Measurements from ENCODE around the gene OR2B2. TPM values are rescaled to one million over a fixed set of nuclear protein-coding genes. Genes with fewer than 3 reads are reported as not detected.

Gene OR2B2
- total and polyA plus RNA-seq, 4 donors: not detected

GRCh38 chr6:27889628-27890444 is 22.4 kb downstream of the OR2B2 start (continued):
- TF ChIP-seq, protein P1, sequence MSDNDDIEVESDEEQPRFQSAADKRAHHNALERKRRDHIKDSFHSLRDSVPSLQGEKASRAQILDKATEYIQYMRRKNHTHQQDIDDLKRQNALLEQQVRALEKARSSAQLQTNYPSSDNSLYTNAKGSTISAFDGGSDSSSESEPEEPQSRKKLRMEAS (IDR thresholded peaks at IDR 0.05): no peak
- TF ChIP-seq SP1 (IDR thresholded peaks at IDR 0.05) (no peak), HNF4A (conservative IDR thresholded peaks at IDR 0.05) (no peak), NR2F2 (IDR thresholded peaks at IDR 0.05) (no peak), ATF3 (IDR thresholded peaks at IDR 0.05) (no peak), GABPA (IDR thresholded peaks at IDR 0.05 in 1 of 2, conservative IDR thresholded peaks at IDR 0.05 in 1 of 2) (no peak)

- peaks cover 3 to 23% (median 8%) of the 10 kb centered on the region in 4 donors for H3K4me1 ChIP-seq (ENCODE audit: control insufficient read depth in 4 of 4, insufficient read depth in 4 of 4, low read length in 3 of 4)
- WGBS: 64% methylated on average over 3 of the region's 3 CpGs
- no peak overlapping the region for H3K9ac ChIP-seq (ENCODE audit: low read depth in 1 of 2, low read length in 2 of 2)
- no peak for DNase-seq (ENCODE audit: low spot score)
- no peaks in the 10 kb centered on the region for H3K27me3 ChIP-seq (ENCODE audit: control insufficient read depth in 4 of 4, insufficient read depth in 4 of 4, low read length in 3 of 4)
- H3K36me3 ChIP-seq (ENCODE audit: control insufficient read depth in 4 of 4, insufficient read depth in 3 of 4, low read depth in 1 of 4, low read length in 3 of 4): no peaks in the 10 kb centered on the region
- peaks cover 0 to 12% (median 0%) of the 10 kb centered on the region in 4 donors for H3K9me3 ChIP-seq (ENCODE audit: control insufficient read depth in 4 of 4, low read length in 3 of 4)
- no peak overlapping the region for H3K27ac ChIP-seq (ENCODE audit: low read depth in 1 of 2, low read length in 2 of 2)
- no peak for TF ChIP-seq YY1 (IDR thresholded peaks at IDR 0.05)
- no peak overlapping the region for H3K4me3 ChIP-seq (ENCODE audit: low read depth in 1 of 3, low read length in 3 of 3)
Measured at GRCh38 chr6:27889275-27889627, 22.9 kb downstream of the OR2B2 start.

- no peak for DNase-seq (ENCODE audit: low spot score)
- Histone ChIP-seq H3K27ac (ENCODE audit: low read depth in 1 of 2, low read length in 2 of 2) (no peak overlapping the region), H3K4me1 (ENCODE audit: control insufficient read depth in 4 of 4, insufficient read depth in 4 of 4, low read length in 3 of 4) (peaks cover 0 to 16% (median 5%) of the 10 kb centered on the region in 4 donors), H3K9me3 (ENCODE audit: control insufficient read depth in 4 of 4, low read length in 3 of 4) (peaks cover 0 to 12% (median 0%) of the 10 kb centered on the region in 4 donors), H3K4me3 (ENCODE audit: low read depth in 1 of 3, low read length in 3 of 3) (no peak overlapping the region), H3K36me3 (ENCODE audit: control insufficient read depth in 4 of 4, insufficient read depth in 3 of 4, low read depth in 1 of 4, low read length in 3 of 4) (no peaks in the 10 kb centered on the region), H3K9ac (ENCODE audit: low read depth in 1 of 2, low read length in 2 of 2) (no peak overlapping the region), H3K27me3 (ENCODE audit: control insufficient read depth in 4 of 4, insufficient read depth in 4 of 4, low read length in 3 of 4) (no peaks in the 10 kb centered on the region)
- TF ChIP-seq YY1 (IDR thresholded peaks at IDR 0.05) (no peak), CTCF (IDR thresholded peaks at IDR 0.05; ENCODE audit: low read depth, low read length, missing input control) (no peak), ATF3 (IDR thresholded peaks at IDR 0.05) (no peak), ZBTB33 (IDR thresholded peaks at IDR 0.05) (no peak), NR2F2 (IDR thresholded peaks at IDR 0.05) (no peak), HNF4A (conservative IDR thresholded peaks at IDR 0.05) (no peak), RAD21 (IDR thresholded peaks at IDR 0.05) (no peak), SP1 (IDR thresholded peaks at IDR 0.05) (no peak), HNF4G (IDR thresholded peaks at IDR 0.05) (no peak)
- 92% methylated on average over 2 of the region's 2 CpGs for WGBS
Measured at GRCh38 chr6:27888566-27888965, 23.6 kb downstream of the OR2B2 start.
